CD4-positive, CD25-positive, alpha-beta regulatory T cell (primary cell): Measurements from ENCODE around the gene DRD2. TPM values are rescaled to one million over a fixed set of nuclear protein-coding genes. Genes with fewer than 3 reads are reported as not detected.

Experiments
- ATAC-seq, 2 donors: fragments of 150-1000 bp; cut with Tn5 transposase; one replicate each; pipeline ENCODE4 v1.10.0; 2021; ENCODE audit warnings: low read depth in 2 of 2, moderate number of reproducible peaks in 2 of 2, moderate library complexity in 1 of 2
- DNase-seq, 3 donors: peaks; one replicate each; pipeline versions ENCODE4 v3.0.0 to v3.0.0-alpha.2; 2012 to 2022; ENCODE audit warnings: mixed read lengths in 1 of 3
- H3K27ac ChIP-seq: one replicate; pipeline ENCODE4 v1.7.0; 2013; ENCODE audit warnings: mild to moderate bottlenecking, low read length; ENCODE audit not compliant: insufficient read depth, poor library complexity, severe bottlenecking
- H3K27me3 ChIP-seq: one replicate; pipeline ENCODE4 v1.7.0; 2013; ENCODE audit warnings: low read length; ENCODE audit not compliant: control insufficient read depth, insufficient read depth
- H3K36me3 ChIP-seq: one replicate; pipeline ENCODE4 v1.7.0; 2013; ENCODE audit warnings: mild to moderate bottlenecking, low read length, moderate library complexity; ENCODE audit not compliant: control insufficient read depth, insufficient read depth
- H3K4me1 ChIP-seq: 2 replicates; pipeline ENCODE4 v1.7.0; 2013; ENCODE audit warnings: mild to moderate bottlenecking, low read length; ENCODE audit not compliant: insufficient read depth, control insufficient read depth, poor library complexity, severe bottlenecking
- H3K4me3 ChIP-seq: one replicate; pipeline ENCODE4 v1.7.0; 2013; ENCODE audit warnings: low read depth, mild to moderate bottlenecking, low read length, moderate library complexity
- H3K9me3 ChIP-seq, 2 experiments: 1 replicate in 1 of 2; 2 replicates in 1 of 2; pipeline ENCODE4 v1.7.0; 2013; ENCODE audit warnings: low read length in 2 of 2, mild to moderate bottlenecking in 1 of 2, moderate library complexity in 1 of 2; ENCODE audit not compliant: control insufficient read depth in 2 of 2
- H3K27ac Mint-ChIP-seq, 3 donors: one replicate each; pipeline ENCODE4 v1.8.0; 2020 to 2022; ENCODE audit warnings: mild to moderate bottlenecking in 3 of 3, mixed read lengths in 3 of 3, moderate library complexity in 2 of 3
- H3K27me3 Mint-ChIP-seq: one replicate; pipeline ENCODE4 v1.8.0; 2022; ENCODE audit warnings: mild to moderate bottlenecking, mixed read lengths
- H3K36me3 Mint-ChIP-seq: one replicate; pipeline ENCODE4 v1.8.0; 2020; ENCODE audit warnings: mixed read lengths
- H3K4me1 Mint-ChIP-seq, 4 donors: one replicate each; pipeline ENCODE4 v1.8.0; 2020 to 2022; ENCODE audit warnings: mixed read lengths in 4 of 4, mild to moderate bottlenecking in 1 of 4
- H3K4me3 Mint-ChIP-seq, 4 donors: one replicate each; pipeline ENCODE4 v1.8.0; 2020 to 2022; ENCODE audit warnings: mild to moderate bottlenecking in 4 of 4, mixed read lengths in 4 of 4, moderate library complexity in 3 of 4
- H3K9me3 Mint-ChIP-seq, 7 donors: one replicate each; pipeline ENCODE4 v1.8.0; 2020 to 2022; ENCODE audit warnings: mixed read lengths in 7 of 7, mild to moderate bottlenecking in 3 of 7, moderate library complexity in 2 of 7
- polyA plus RNA-seq, 4 donors: library from polyadenylated mRNA; unstranded; fragments of 300-500 nt; fragmentation: Illumina TruSeq; gene quantifications; one replicate each; pipeline ENCODE4 v1.2.3, GENCODE V29; 2021
- total RNA-seq: library from RNA; stranded (reverse); gene quantifications from one replicate; pipeline ENCODE4 v1.2.3, GENCODE V29; 2022

DRD2 gene
- total and polyA plus RNA-seq, 5 donors from 2014 or later, result 0.11 TPM; not detected in 4

- H3K27me3 ChIP-seq, result no peaks in the 10 kb centered on the region
- no peak for ATAC-seq
- no peaks in the 10 kb centered on the region for H3K4me1 ChIP-seq
- no peaks in the 10 kb centered on the region for H3K36me3 ChIP-seq
- peaks cover 0 to 1% (median 0%) of the 10 kb centered on the region in 7 donors for H3K9me3 Mint-ChIP-seq
- H3K27me3 Mint-ChIP-seq, result no peaks in the 10 kb centered on the region
- H3K27ac ChIP-seq, result no peak overlapping the region
- no peak overlapping the region for H3K4me3 ChIP-seq
- no peaks in the 10 kb centered on the region for H3K4me1 Mint-ChIP-seq
- H3K4me3 Mint-ChIP-seq, result no peak overlapping the region
- H3K36me3 Mint-ChIP-seq, result no peaks in the 10 kb centered on the region
- no peak for DNase-seq
- H3K9me3 ChIP-seq, result no peaks in the 10 kb centered on the region
- H3K27ac Mint-ChIP-seq, result peak overlapping the region in 1 of 3 donors; percentile 26
These were observed 68.0 kb downstream of the DRD2 start for GRCh38 chr11:113407163-113407562.

- H3K4me3 ChIP-seq, result no peak overlapping the region
- DNase-seq, result no peak
- no peaks in the 10 kb centered on the region for H3K9me3 ChIP-seq
- no peaks in the 10 kb centered on the region for H3K9me3 Mint-ChIP-seq
- no peaks in the 10 kb centered on the region for H3K36me3 ChIP-seq
- no peak overlapping the region for H3K4me3 Mint-ChIP-seq
- no peaks in the 10 kb centered on the region for H3K36me3 Mint-ChIP-seq
- peaks cover 1% of the 10 kb centered on the region for H3K27me3 Mint-ChIP-seq
- no peaks in the 10 kb centered on the region for H3K4me1 ChIP-seq
- no peaks in the 10 kb centered on the region for H3K4me1 Mint-ChIP-seq
- H3K27ac Mint-ChIP-seq, result no peak overlapping the region
- no peaks in the 10 kb centered on the region for H3K27me3 ChIP-seq
- ATAC-seq, result no peak
- H3K27ac ChIP-seq, result no peak overlapping the region
These were observed 69.3 kb downstream of the DRD2 start for GRCh38 chr11:113405724-113406478.

- no peak for ATAC-seq
- Mint-ChIP-seq H3K4me1 (no peaks in the 10 kb centered on the region), H3K36me3 (no peaks in the 10 kb centered on the region), H3K27ac (no peak overlapping the region), H3K27me3 (peaks cover 6% of the 10 kb centered on the region), H3K4me3 (no peak overlapping the region), H3K9me3 (no peaks in the 10 kb centered on the region)
- DNase-seq, result no peak
- Histone ChIP-seq H3K4me1 (no peaks in the 10 kb centered on the region), H3K27me3 (no peaks in the 10 kb centered on the region), H3K9me3 (no peaks in the 10 kb centered on the region), H3K27ac (no peak overlapping the region), H3K36me3 (no peaks in the 10 kb centered on the region), H3K4me3 (no peak overlapping the region)
These were observed 70.3 kb downstream of the DRD2 start for GRCh38 chr11:113404859-113405430.

GRCh38 chr11:113401718-113402117, 73.5 kb downstream of the DRD2 start:
- H3K9me3 Mint-ChIP-seq, result no peaks in the 10 kb centered on the region
- H3K36me3 Mint-ChIP-seq, result no peaks in the 10 kb centered on the region
- no peaks in the 10 kb centered on the region for H3K9me3 ChIP-seq
- ATAC-seq (no peak), DNase-seq (no peak)
- peaks cover 6% of the 10 kb centered on the region for H3K27me3 Mint-ChIP-seq
- H3K27ac ChIP-seq, result no peak overlapping the region
- H3K4me3 ChIP-seq, result no peak overlapping the region
- H3K4me1 ChIP-seq, result no peaks in the 10 kb centered on the region
- peak overlapping the region in 1 of 3 donors; percentile 32 for H3K27ac Mint-ChIP-seq
- no peaks in the 10 kb centered on the region for H3K4me1 Mint-ChIP-seq
- H3K27me3 ChIP-seq, result no peaks in the 10 kb centered on the region
- H3K36me3 ChIP-seq, result no peaks in the 10 kb centered on the region
- no peak overlapping the region for H3K4me3 Mint-ChIP-seq

GRCh38 chr11:113400631-113401230, 74.5 kb downstream of the DRD2 start:
- Histone ChIP-seq H3K4me1 (no peaks in the 10 kb centered on the region), H3K27me3 (no peaks in the 10 kb centered on the region), H3K9me3 (no peaks in the 10 kb centered on the region), H3K4me3 (no peak overlapping the region), H3K27ac (no peak overlapping the region), H3K36me3 (no peaks in the 10 kb centered on the region)
- no peaks in the 10 kb centered on the region for H3K36me3 Mint-ChIP-seq
- no peak for ATAC-seq
- no peak for DNase-seq
- peaks cover 6% of the 10 kb centered on the region for H3K27me3 Mint-ChIP-seq
- H3K4me1 Mint-ChIP-seq, result no peaks in the 10 kb centered on the region
- no peak overlapping the region for H3K27ac Mint-ChIP-seq
- no peak overlapping the region for H3K4me3 Mint-ChIP-seq
- H3K9me3 Mint-ChIP-seq, result peaks cover 0 to 2% (median 0%) of the 10 kb centered on the region in 7 donors

GRCh38 chr11:113398669-113399430, 76.3 kb downstream of the DRD2 start:
- peaks cover 0 to 2% (median 0%) of the 10 kb centered on the region in 7 donors for H3K9me3 Mint-ChIP-seq
- Histone ChIP-seq H3K4me1 (no peaks in the 10 kb centered on the region), H3K36me3 (no peaks in the 10 kb centered on the region), H3K27ac (no peak overlapping the region), H3K27me3 (no peaks in the 10 kb centered on the region), H3K4me3 (no peak overlapping the region), H3K9me3 (no peaks in the 10 kb centered on the region)
- ATAC-seq (no peak), DNase-seq (no peak)
- no peak overlapping the region for H3K4me3 Mint-ChIP-seq
- H3K27ac Mint-ChIP-seq, result no peak overlapping the region
- no peaks in the 10 kb centered on the region for H3K4me1 Mint-ChIP-seq
- peaks cover 6% of the 10 kb centered on the region for H3K27me3 Mint-ChIP-seq
- H3K36me3 Mint-ChIP-seq, result no peaks in the 10 kb centered on the region

- Mint-ChIP-seq H3K36me3 (no peaks in the 10 kb centered on the region), H3K4me1 (no peaks in the 10 kb centered on the region), H3K27me3 (peaks cover 6% of the 10 kb centered on the region), H3K27ac (no peak overlapping the region), H3K4me3 (no peak overlapping the region), H3K9me3 (peaks cover 0 to 2% (median 0%) of the 10 kb centered on the region in 7 donors)
- ATAC-seq (no peak), DNase-seq (no peak)
- Histone ChIP-seq H3K27me3 (no peaks in the 10 kb centered on the region), H3K36me3 (no peaks in the 10 kb centered on the region), H3K27ac (no peak overlapping the region), H3K9me3 (no peaks in the 10 kb centered on the region), H3K4me3 (no peak overlapping the region), H3K4me1 (no peaks in the 10 kb centered on the region)
These were observed 77.4 kb downstream of the DRD2 start for GRCh38 chr11:113397821-113398220.
